Chondrocyte (in vitro differentiated cells): ENCODE results near the gene OSBPL9. TPM values are rescaled to one million over a fixed set of nuclear protein-coding genes. Genes with fewer than 3 reads are reported as not detected.

Experiments used
- DNase-seq: peaks from one replicate; pipeline ENCODE4 v3.0.0; 2021; ENCODE audit warnings: mixed read lengths, low spot score
- H3K27ac Mint-ChIP-seq: one replicate; pipeline ENCODE4 v1.8.0; 2021; ENCODE audit warnings: mild to moderate bottlenecking, moderate library complexity, mixed read lengths; ENCODE audit not compliant: unreplicated experiment
- H3K27me3 Mint-ChIP-seq: 2 replicates; pipeline ENCODE4 v1.8.0; 2021; ENCODE audit warnings: low read depth, mixed read lengths
- H3K36me3 Mint-ChIP-seq: 2 replicates; pipeline ENCODE4 v1.8.0; 2021; ENCODE audit warnings: low read depth, mixed read lengths
- H3K4me1 Mint-ChIP-seq: 2 replicates; pipeline ENCODE4 v1.8.0; 2021; ENCODE audit warnings: low read depth, mild to moderate bottlenecking, mixed read lengths
- H3K4me3 Mint-ChIP-seq: one replicate; pipeline ENCODE4 v1.8.0; 2021; ENCODE audit warnings: mild to moderate bottlenecking, moderate library complexity, mixed read lengths; ENCODE audit not compliant: unreplicated experiment
- H3K9me3 Mint-ChIP-seq: 2 replicates; pipeline ENCODE4 v1.8.0; 2021; ENCODE audit warnings: low read depth, mixed read lengths
- total RNA-seq: library from RNA; stranded (reverse); gene quantifications from 3 replicates; pipeline ENCODE4 v1.2.1, GENCODE V29; 2021
- TF ChIP-seq, protein P1 (sequence below): fragments of 200-600 bp; sonication (generic); IDR thresholded peaks from 2 replicates; pipeline ENCODE4 v1.5.0; 2021; ENCODE audit warnings: antibody characterized with exemption, mild to moderate bottlenecking, moderate library complexity

The OSBPL9 gene
- total RNA-seq, 1 donor from 2014 or later, result 186 TPM

GRCh38 chr1:51635615-51636014 lies 18.7 kb downstream of the OSBPL9 start:
- H3K27me3 Mint-ChIP-seq, result no peaks in the 10 kb centered on the region
- H3K27ac Mint-ChIP-seq, result no peak overlapping the region
- H3K36me3 Mint-ChIP-seq, result no peaks in the 10 kb centered on the region
- DNase-seq, result no peak
- H3K4me1 Mint-ChIP-seq, result peaks cover 47% of the 10 kb centered on the region
- H3K4me3 Mint-ChIP-seq, result no peak overlapping the region
- TF ChIP-seq, protein P1, sequence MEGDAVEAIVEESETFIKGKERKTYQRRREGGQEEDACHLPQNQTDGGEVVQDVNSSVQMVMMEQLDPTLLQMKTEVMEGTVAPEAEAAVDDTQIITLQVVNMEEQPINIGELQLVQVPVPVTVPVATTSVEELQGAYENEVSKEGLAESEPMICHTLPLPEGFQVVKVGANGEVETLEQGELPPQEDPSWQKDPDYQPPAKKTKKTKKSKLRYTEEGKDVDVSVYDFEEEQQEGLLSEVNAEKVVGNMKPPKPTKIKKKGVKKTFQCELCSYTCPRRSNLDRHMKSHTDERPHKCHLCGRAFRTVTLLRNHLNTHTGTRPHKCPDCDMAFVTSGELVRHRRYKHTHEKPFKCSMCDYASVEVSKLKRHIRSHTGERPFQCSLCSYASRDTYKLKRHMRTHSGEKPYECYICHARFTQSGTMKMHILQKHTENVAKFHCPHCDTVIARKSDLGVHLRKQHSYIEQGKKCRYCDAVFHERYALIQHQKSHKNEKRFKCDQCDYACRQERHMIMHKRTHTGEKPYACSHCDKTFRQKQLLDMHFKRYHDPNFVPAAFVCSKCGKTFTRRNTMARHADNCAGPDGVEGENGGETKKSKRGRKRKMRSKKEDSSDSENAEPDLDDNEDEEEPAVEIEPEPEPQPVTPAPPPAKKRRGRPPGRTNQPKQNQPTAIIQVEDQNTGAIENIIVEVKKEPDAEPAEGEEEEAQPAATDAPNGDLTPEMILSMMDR, result no peak
- no peaks in the 10 kb centered on the region for H3K9me3 Mint-ChIP-seq

- no peak overlapping the region for H3K4me3 Mint-ChIP-seq
- no peak for DNase-seq
- peak overlapping the region; percentile 65 for H3K27ac Mint-ChIP-seq
- H3K27me3 Mint-ChIP-seq, result no peaks in the 10 kb centered on the region
- TF ChIP-seq, protein P1, result no peak
- H3K4me1 Mint-ChIP-seq, result peaks cover 51% of the 10 kb centered on the region
- H3K36me3 Mint-ChIP-seq, result no peaks in the 10 kb centered on the region
- H3K9me3 Mint-ChIP-seq, result no peaks in the 10 kb centered on the region
Observed at GRCh38 chr1:51636191-51636590, 19.3 kb downstream of the OSBPL9 start.

GRCh38 chr1:51636764-51637522 lies 20.1 kb downstream of the OSBPL9 start:
- Mint-ChIP-seq H3K9me3 (no peaks in the 10 kb centered on the region), H3K36me3 (no peaks in the 10 kb centered on the region), H3K27ac (peak overlapping the region; percentile 88), H3K27me3 (no peaks in the 10 kb centered on the region), H3K4me3 (no peak overlapping the region), H3K4me1 (peaks cover 59% of the 10 kb centered on the region)
- TF ChIP-seq, protein P1, result no peak
- DNase-seq, result no peak

- no peaks in the 10 kb centered on the region for H3K27me3 Mint-ChIP-seq
- no peak for DNase-seq
- no peak overlapping the region for H3K4me3 Mint-ChIP-seq
- H3K27ac Mint-ChIP-seq, result peak overlapping the region; percentile 87
- H3K36me3 Mint-ChIP-seq, result no peaks in the 10 kb centered on the region
- H3K9me3 Mint-ChIP-seq, result no peaks in the 10 kb centered on the region
- TF ChIP-seq, protein P1, result no peak
- H3K4me1 Mint-ChIP-seq, result peaks cover 68% of the 10 kb centered on the region
Observed at GRCh38 chr1:51638350-51638749, 21.5 kb downstream of the OSBPL9 start.

DNA sequence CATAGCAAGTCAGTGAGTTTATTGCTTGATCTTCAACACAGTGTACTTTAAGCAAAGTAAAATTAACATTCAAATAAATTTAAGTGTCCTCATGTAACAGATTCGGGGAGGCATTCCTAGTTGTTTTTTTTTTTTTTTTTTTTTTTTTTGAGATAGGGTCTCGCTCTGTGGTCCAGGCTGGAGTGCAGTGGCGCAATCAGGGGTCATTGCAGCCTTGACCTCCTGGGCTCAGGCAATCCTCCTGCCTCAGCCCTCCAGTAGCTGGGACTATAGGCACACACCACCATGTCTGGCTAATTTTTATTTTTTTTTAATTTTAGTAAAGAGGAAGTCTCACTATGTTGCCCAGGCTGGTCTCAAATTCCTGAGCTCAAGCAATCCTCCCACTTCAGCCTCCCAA lies 22.8 kb downstream of the OSBPL9 start:
- Mint-ChIP-seq H3K27ac (no peak overlapping the region), H3K9me3 (peaks cover 5% of the 10 kb centered on the region), H3K4me1 (peaks cover 75% of the 10 kb centered on the region), H3K36me3 (peaks cover 5% of the 10 kb centered on the region), H3K27me3 (no peaks in the 10 kb centered on the region), H3K4me3 (no peak overlapping the region)
- TF ChIP-seq, protein P1, result no peak
- DNase-seq, result no peak
